Gastrocnemius medialis (tissue), 4 donors: ENCODE measurements around the gene PRDM16. TPM values are rescaled to one million over a fixed set of nuclear protein-coding genes. Genes with fewer than 3 reads are reported as not detected.

Experiments
- ATAC-seq, 2 donors: fragments of 150-250 bp; one replicate each; pipeline ENCODE4 v1.9.1; 2016
- DNase-seq, 2 donors: peaks; one replicate each; pipeline ENCODE4 v3.0.0-alpha.2; 2019
- H3K27ac ChIP-seq, 4 donors: fragments of 200-600 bp; sonication (generic); 1 replicate in 1 of 4; 2 replicates in 3 of 4; pipeline ENCODE4 v1.5.1; 2016 to 2018; ENCODE audit warnings: mild to moderate bottlenecking in 2 of 4, moderate library complexity in 1 of 4
- H3K27me3 ChIP-seq, 3 donors: fragments of 200-600 bp; sonication (generic) in 2 of 3; 1 replicate in 1 of 3; 2 replicates in 2 of 3; pipeline versions ENCODE4 v1.5.1 to v1.6.0; 2016 to 2019; ENCODE audit warnings: mild to moderate bottlenecking in 1 of 3, moderate library complexity in 1 of 3
- H3K36me3 ChIP-seq, 2 donors: fragments of 200-600 bp; sonication (generic) in 1 of 2; one replicate each; pipeline ENCODE4 v1.5.1; 2017 to 2018
- H3K4me1 ChIP-seq, 2 donors: fragments of 200-600 bp; sonication (generic) in 1 of 2; one replicate each; pipeline ENCODE4 v1.5.1; 2016 to 2017; ENCODE audit warnings: mild to moderate bottlenecking in 2 of 2
- H3K4me3 ChIP-seq, 4 donors: fragments of 200-600 bp; sonication (generic) in 3 of 4; 1 replicate in 1 of 4; 2 replicates in 3 of 4; pipeline ENCODE4 v1.5.1; 2016 to 2019; ENCODE audit warnings: mild to moderate bottlenecking in 2 of 4
- H3K9me3 ChIP-seq, 3 donors: fragments of 200-600 bp; sonication (generic) in 2 of 3; 1 replicate in 1 of 3; 2 replicates in 2 of 3; pipeline ENCODE4 v1.5.1; 2016 to 2019
- POLR2A ChIP-seq, 2 donors: fragments of 450-650 bp; IDR thresholded peaks; one replicate each; pipeline ENCODE4 v1.6.1; 2017; ENCODE audit warnings: antibody characterized with exemption in 2 of 2, mild to moderate bottlenecking in 2 of 2, moderate library complexity in 2 of 2
- in situ Hi-C, 4 donors: fragments of 200-750 bp; cut with MboI; loops; one replicate each; pipeline versions ENCODE4 v1.15.0 to v1.8.0; 2017; ENCODE audit warnings: low sequenced_read_pairs in 4 of 4
- intact Hi-C: fragments of 100-400 bp; cut with DNase I; formaldehyde crosslinking; loops from one replicate; pipeline ENCODE4 v1.15.1; 2023; ENCODE audit warnings: low total_unique reads
- total RNA-seq, 4 donors: library from RNA; depleted of rRNA; stranded (reverse); fragments of >200 nt; gene quantifications; one replicate each; pipeline versions ENCODE4 v1.1.0 to v1.2.3, GENCODE V29; 2016
- TF ChIP-seq, protein P1 (sequence below), 5 experiments: fragments of 450-650 bp in 3 of 5; fragments of 200-600 bp in 2 of 5; sonication (generic) in 2 of 5; IDR thresholded peaks in 4 of 5; conservative IDR thresholded peaks in 1 of 5; 1 replicate in 4 of 5; 2 replicates in 1 of 5; pipeline ENCODE4 v1.5.1; 2016 to 2019; ENCODE audit warnings: antibody characterized with exemption in 5 of 5, mild to moderate bottlenecking in 3 of 5, moderate library complexity in 3 of 5

Gene PRDM16
- total RNA-seq, 4 donors from 2014 or later, result 0.03 to 0.19 (median 0.17) TPM

DNA sequence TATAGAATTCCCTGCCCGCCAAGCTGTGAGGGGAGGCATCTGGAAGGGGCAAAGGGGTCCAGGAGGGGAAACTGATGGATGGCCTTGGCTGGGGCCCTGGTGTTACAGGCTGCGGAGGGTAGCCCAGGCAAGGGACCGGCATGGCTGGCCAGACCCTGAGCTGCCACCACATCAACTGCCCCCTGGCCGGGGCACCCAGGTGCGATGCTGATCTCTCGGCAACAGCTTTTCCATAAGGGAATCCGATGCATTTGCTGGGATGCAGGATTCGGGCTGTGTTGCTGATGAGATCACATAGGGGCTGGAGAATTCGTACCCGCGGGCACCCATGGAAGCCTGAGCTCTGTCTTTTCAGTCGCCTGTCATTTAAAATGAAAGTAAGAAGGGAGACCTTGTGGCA is 73.7 kb downstream of the PRDM16 start:
- no peak overlapping the region for H3K4me3 ChIP-seq
- H3K36me3 ChIP-seq, result no peaks in the 10 kb centered on the region
- peaks cover 36 to 58% (median 37%) of the 10 kb centered on the region in 3 donors for H3K27me3 ChIP-seq
- no peaks in the 10 kb centered on the region for H3K9me3 ChIP-seq
- ATAC-seq, result no peak
- in situ Hi-C loops, result no loop called here
- no peak for DNase-seq
- no peak for TF ChIP-seq POLR2A (IDR thresholded peaks at IDR 0.05)
- TF ChIP-seq, protein P1, sequence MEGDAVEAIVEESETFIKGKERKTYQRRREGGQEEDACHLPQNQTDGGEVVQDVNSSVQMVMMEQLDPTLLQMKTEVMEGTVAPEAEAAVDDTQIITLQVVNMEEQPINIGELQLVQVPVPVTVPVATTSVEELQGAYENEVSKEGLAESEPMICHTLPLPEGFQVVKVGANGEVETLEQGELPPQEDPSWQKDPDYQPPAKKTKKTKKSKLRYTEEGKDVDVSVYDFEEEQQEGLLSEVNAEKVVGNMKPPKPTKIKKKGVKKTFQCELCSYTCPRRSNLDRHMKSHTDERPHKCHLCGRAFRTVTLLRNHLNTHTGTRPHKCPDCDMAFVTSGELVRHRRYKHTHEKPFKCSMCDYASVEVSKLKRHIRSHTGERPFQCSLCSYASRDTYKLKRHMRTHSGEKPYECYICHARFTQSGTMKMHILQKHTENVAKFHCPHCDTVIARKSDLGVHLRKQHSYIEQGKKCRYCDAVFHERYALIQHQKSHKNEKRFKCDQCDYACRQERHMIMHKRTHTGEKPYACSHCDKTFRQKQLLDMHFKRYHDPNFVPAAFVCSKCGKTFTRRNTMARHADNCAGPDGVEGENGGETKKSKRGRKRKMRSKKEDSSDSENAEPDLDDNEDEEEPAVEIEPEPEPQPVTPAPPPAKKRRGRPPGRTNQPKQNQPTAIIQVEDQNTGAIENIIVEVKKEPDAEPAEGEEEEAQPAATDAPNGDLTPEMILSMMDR (IDR thresholded peaks at IDR 0.05 in 4 of 5, conservative IDR thresholded peaks at IDR 0.05 in 1 of 5), result no peak
- no peak overlapping the region for H3K27ac ChIP-seq
- intact Hi-C loops, result no loop called here
- no peaks in the 10 kb centered on the region for H3K4me1 ChIP-seq

DNA sequence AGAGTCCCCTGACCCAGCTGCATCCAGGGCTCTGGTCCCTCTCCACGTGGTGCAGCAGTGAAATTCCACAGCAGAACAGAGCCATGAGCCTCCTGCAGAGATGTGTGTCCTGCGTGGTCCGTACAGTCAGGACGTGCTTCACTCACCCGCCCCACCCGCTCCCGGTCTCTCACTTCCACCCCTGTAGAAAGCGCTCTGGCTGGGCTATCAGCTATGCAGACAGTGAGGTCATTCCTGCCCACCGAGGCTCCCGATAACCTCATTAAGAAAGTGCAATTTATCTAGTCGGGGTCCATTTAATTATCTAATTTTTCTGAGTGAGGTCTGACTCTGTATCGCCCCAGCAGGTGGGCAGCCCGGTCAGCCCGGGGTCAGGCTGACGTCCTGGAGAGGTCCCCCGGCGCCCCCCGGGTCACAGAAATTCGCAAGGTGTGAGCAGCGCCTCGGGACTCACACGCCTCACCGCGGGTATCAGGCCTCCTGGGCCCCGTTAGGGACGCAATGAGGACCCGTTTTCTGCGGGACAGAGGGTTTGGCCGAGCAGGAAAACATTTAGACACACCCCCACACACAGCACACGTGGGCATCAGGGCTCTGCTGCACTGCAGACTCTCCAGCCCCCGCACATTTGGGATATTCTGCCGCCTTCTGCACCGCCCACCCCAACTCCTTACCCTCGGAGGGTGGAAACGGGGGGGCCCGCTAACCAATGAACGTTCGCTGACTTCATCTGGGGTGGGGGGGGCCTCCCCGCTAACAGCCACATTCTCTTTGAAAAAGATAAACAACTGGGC is 76.7 kb downstream of the PRDM16 start:
- no peak overlapping the region for H3K27ac ChIP-seq
- ATAC-seq (no peak), DNase-seq (no peak)
- H3K36me3 ChIP-seq, result no peaks in the 10 kb centered on the region
- no peak for TF ChIP-seq POLR2A (IDR thresholded peaks at IDR 0.05)
- TF ChIP-seq, protein P1 (IDR thresholded peaks at IDR 0.05 in 4 of 5, conservative IDR thresholded peaks at IDR 0.05 in 1 of 5), result no peak
- H3K4me3 ChIP-seq, result no peak overlapping the region
- no peaks in the 10 kb centered on the region for H3K9me3 ChIP-seq
- H3K27me3 ChIP-seq, result peaks cover 18 to 41% (median 20%) of the 10 kb centered on the region in 3 donors
- H3K4me1 ChIP-seq, result no peaks in the 10 kb centered on the region
- intact Hi-C loops (no loop called here), in situ Hi-C loops (no loop called here)

DNA sequence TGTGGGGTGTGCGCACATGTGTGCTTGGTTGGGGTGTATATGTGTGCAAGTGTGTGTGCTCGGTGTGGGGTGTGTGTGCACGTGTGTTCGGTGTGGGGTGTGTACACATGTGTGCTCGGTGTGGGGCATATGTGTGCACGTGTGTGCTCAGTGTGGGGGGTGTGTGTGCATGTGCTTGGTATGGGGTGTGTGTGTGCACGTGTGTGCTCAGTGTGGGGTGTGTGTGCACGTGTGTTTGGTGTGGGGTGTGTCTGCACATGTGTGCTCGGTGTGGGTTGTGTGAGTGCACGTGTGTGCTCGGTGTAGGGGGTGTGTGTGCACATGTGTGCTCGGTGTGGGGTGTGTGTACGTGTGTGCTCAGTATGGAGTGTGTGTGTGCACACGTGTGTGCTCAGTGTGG is 77.5 kb downstream of the PRDM16 start:
- Histone ChIP-seq H3K27ac (no peak overlapping the region), H3K36me3 (no peaks in the 10 kb centered on the region), H3K27me3 (peaks cover 12 to 39% (median 16%) of the 10 kb centered on the region in 3 donors), H3K4me3 (no peak overlapping the region), H3K4me1 (no peaks in the 10 kb centered on the region), H3K9me3 (no peaks in the 10 kb centered on the region)
- no peak for DNase-seq
- in situ Hi-C loops (no loop called here), intact Hi-C loops (no loop called here)
- no peak for TF ChIP-seq POLR2A (IDR thresholded peaks at IDR 0.05)
- TF ChIP-seq, protein P1 (IDR thresholded peaks at IDR 0.05 in 4 of 5, conservative IDR thresholded peaks at IDR 0.05 in 1 of 5), result no peak
- no peak for ATAC-seq

DNA sequence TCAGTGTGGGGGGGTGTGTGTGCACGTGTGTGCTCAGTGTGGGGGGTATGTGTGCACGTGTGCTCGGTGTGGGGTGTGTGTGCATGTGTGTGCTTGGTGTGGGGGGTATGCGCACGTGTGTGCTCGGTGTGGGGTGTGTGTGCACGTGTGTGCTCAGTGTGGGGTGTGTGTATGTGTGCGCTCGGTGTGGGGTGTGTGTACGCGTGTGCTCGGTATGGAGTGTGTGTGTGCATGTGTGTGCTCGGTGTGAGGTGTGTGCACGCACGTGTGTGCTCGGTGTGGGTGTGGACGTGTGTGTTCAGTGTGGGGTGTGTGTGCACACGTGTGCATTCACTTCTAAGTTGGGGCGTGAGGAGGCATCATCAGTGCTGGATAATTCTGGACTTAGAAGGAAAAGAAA is 77.9 kb downstream of the PRDM16 start:
- H3K36me3 ChIP-seq, result no peaks in the 10 kb centered on the region
- intact Hi-C loops (no loop called here), in situ Hi-C loops (no loop called here)
- H3K27ac ChIP-seq, result no peak overlapping the region
- DNase-seq (no peak), ATAC-seq (no peak)
- H3K4me1 ChIP-seq, result no peaks in the 10 kb centered on the region
- peaks cover 12 to 38% (median 12%) of the 10 kb centered on the region in 3 donors for H3K27me3 ChIP-seq
- no peaks in the 10 kb centered on the region for H3K9me3 ChIP-seq
- no peak overlapping the region for H3K4me3 ChIP-seq
- no peak for TF ChIP-seq POLR2A (IDR thresholded peaks at IDR 0.05)
- TF ChIP-seq, protein P1 (IDR thresholded peaks at IDR 0.05 in 4 of 5, conservative IDR thresholded peaks at IDR 0.05 in 1 of 5), result no peak
